GM21360 (cell line): ENCODE data around the gene BCAS3.
A peak's percentile ranks its signal among the peaks of the same experiment; 100 is the strongest.
"Not testable (repeated sequence)": the region's sequence is repeated elsewhere in the genome, so short reads cannot be mapped to it uniquely, and the experiment has no call there.

Experiments used
- ATAC-seq: cut with Tn5 transposase; IDR thresholded peaks from one replicate; pipeline ENCODE4 v1.9.1; 2021; ENCODE audit warnings: mild to moderate bottlenecking, moderate library complexity; ENCODE audit not compliant: unreplicated experiment

BCAS3 gene

DNA sequence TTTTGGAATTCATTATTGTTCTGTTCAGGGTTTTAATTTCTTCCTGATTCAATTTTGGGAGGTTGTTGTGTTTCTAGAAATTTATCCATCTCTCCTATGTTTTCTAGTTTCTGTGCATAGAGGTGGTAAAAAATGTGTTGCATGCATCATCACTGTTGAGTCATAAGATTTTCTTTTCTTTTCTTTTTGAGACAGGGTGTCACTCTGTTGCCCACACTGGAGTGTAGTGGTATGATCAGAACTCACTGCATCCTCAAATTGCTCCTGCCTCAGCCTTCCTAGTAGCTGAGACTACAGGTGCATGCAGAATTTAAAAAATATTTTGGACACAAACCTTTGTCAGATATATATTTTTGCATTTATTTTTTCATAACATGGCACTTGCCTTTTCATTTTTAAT, 184.8 kb downstream of the BCAS3 start:
- no peak for ATAC-seq

DNA sequence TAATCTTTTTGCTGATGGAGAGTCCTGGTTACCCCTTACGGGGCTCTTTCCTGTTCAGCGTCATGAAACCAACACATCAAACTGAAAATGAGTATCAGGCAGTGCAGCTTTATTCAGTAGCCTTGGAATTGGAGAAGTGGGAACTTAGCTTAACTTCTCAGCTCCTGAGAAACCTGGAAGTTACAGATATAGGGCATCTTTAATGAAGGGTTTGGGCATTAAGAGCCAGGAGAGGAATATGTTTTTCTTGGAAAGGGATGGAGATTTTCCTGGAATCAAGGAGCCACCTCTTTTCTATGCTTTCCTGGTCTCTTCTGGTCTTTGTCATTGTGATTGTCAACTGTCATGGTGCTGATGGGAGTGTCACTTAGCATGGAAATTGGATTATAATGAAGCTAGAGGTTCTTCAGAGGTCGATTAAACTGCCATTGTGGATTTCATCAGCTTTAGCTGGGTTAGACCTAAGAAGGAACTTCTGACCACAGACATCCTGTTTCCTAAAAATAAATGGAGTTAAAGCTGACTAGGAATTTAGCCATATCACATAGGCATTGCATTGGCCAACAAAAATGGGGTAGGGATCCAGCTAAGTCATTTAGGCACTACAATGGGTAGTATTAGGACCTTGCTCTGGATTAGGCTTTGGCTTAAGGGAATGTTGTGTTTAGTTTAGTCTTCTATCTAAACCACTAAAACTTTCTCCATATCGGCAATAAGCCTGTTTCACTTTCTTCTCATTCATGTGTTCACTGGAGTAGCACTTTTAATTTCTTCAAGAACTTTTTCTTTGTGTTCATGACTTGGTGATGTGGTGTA, 186.4 kb downstream of the BCAS3 start:
- peak; percentile 59 for ATAC-seq

DNA sequence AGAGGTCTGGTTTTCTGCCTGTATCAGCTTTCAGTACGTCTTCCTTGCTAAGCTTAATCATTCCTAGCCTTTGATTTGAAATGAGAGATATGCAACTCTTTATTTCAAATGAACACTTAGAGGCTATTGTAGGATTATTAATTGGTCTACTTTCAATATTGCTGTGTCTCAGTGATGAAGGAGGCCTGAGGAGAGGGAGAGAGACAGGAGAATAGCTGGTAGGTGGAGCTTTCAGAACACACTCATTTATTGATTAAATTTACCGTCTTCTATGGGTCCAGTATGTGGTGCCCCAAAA, 187.0 kb downstream of the BCAS3 start:
- ATAC-seq, result peak; percentile 15

DNA sequence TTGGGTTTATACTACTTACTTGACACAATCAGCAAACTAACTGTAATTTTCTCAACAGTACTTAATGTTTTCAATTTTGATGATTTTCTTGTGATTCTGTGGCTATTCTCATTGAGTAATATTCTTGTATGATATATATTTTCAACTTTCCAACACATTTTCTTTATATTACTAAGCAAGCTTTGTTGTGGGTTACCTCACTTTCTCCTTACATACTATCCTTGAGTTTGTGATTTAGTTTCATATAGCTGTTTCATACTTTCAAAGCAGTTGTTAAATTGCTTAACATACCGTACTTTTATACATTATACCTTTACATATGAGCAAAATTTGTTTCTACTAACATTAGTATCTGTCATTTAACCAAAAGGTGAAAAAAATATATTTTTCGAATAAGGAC, 197.1 kb downstream of the BCAS3 start:
- ATAC-seq, result no peak

DNA sequence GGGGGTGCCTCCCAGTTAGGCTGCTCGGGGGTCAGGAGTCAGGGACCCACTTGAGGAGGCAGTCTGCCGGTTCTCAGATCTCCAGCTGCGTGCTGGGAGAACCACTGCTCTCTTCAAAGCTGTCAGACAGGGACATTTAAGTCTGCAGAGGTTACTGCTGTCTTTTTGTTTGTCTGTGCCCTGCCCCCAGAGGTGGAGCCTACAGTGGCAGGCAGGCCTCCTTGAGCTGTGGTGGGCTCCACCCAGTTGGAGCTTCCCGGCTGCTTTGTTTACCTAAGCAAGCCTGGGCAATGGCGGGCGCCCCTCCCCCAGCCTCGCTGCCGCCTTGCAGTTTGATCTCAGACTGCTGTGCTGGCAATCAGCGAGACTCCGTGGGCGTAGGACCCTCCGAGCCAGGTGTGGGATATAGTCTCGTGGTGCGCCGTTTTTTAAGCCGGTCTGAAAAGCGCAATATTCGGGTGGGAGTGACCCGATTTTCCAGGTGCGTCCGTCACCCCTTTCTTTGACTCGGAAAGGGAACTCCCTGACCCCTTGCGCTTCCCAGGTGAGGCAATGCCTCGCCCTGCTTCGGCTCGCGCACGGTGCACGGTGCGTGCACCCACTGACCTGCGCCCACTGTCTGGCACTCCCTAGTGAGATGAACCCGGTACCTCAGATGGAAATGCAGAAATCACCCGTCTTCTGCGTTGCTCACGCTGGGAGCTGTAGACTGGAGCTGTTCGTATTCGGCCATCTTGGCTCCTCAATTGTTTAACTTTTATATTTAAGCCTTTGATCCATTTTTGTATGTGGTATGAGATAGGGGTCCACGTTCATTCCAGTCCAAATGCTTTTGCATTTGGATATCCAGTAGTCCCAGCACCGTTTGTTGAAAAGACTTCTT, 209.3 kb downstream of the BCAS3 start:
- ATAC-seq, result not testable (repeated sequence)

DNA sequence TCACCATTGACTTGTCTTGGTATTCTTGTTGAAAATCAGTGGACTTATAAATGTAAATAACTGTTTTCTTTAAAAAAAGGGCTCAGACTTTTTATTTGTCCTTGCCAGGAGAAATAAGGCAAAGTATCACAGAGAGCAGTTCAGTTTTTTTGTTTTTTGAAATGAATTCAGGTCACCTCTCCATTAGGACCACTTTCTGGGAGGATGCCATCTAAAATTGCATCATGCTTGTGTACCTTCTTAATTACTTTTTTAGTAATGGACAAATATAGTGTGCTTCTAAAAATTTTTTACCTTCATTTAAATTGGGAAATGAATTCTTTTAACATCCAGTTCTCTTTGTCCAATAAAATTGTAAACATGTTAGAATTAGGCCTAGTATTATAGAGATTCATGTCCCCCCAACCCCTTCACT, 210.0 kb downstream of the BCAS3 start:
- ATAC-seq, result no peak

DNA sequence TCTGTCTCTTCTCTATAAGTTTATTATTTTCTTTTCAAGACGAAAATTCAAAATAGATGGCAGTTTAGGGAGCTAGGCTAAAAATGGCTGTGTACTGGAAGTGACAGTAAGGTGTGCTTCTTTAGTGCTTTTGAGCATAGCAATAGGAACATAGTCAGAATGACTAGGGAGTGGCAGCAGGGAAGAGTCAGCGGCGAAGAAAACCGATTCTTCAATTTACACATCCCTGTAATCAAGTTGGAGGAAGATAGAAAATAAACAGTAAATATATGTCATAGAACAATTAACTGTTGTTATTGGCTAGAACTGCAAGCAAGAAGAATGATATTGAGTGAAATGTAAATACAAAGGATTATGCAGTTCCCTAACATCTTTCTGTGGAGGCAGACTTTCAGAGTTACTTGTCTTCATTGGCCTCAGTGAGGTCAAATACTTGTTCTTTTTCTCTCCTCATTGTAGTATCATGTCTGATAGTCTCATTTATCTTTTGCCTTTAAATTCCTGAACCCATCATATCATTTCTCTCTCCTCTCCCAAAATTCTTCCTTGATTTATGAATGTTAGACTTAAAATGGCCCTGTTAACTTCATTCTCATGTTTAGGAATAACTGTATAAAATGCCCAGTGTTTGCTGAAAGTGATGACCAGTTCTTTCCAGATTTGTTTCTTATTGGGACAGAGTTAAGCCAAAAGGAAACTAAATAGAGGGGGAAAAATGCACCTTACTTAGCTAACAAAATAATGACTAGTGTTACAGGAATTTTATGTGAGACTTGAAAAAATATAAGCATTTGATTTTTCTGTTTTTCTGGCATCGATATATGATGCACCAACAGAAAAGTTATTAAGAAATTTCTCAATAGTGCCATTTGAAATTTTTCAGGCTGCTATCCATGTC, 211.4 kb downstream of the BCAS3 start:
- ATAC-seq, result no peak

DNA sequence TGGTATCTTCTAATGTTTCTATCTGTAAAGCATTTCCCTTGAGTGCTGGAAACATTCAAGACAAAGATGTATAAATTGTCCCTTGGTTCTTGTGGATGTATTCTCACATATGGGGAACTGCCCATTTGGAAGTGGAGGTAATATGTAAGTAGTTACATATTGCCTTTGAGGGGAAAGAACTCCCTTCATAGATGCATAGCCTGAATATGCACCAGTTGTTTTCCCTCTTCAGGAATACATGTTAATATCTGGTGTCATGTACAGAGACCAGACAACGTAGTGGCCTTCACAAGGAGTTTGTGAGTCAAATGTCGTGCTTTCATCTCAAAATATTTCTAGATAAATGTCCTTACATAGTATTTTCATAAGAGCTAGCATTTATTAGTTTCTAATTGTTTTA, 213.5 kb downstream of the BCAS3 start:
- no peak for ATAC-seq

DNA sequence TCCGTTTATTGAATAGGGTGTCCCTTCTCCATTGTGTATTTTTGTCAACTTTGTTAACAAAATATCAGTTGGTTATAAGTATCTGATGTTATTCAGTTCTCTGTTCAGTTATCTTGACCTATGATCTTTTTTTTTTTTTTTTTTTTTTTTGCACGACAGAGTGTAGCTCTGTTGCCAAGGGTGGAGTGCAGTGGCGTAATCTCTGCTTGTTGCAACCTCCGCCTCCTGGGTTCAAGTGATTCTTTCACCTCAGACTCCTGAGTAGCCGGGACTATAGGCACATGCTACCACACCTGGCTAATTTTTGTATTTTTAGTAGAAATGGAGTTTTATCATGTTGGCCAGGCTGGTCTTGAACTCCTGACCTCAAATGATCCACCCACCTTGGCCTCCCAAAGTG, 215.8 kb downstream of the BCAS3 start:
- ATAC-seq, result no peak

DNA sequence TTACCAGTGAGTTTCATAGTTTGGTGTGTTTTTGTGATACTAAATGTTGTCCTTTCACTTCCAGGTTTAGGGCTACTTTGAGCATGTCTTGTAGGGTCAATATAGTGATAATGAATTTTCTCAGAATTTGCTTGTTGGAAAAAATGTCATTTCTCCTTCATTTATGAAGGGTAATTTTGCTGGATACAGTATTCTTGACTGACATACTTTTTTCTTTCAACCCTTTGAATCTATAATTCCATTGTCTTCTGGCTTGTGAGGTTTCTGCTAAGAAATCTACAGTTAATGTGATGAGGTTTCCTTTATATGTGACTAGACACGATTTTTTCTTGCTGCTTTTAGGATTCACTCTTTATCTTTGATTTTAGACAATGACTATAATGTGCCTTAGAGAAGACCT, 219.3 kb downstream of the BCAS3 start:
- ATAC-seq, result no peak

DNA sequence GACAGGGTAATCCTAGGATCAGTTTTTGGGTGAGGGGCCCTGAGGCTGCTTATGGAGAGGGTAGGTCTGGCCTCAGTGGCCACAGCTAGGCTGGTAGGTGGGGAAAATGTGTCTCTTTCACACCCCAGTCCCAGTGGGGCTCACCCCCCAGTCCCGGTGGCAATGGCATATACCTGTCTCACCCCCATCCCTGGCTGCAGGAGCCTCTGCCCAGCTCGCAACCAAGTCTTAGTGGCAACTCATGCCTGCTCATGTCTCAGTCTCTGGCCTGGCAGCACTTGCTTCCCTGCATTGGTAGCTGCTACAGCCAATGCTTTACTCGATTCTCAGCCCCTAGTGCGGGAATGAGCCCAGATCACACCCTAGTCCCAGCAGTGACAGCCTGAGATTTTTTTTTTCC, 221.5 kb downstream of the BCAS3 start:
- ATAC-seq, result no peak

DNA sequence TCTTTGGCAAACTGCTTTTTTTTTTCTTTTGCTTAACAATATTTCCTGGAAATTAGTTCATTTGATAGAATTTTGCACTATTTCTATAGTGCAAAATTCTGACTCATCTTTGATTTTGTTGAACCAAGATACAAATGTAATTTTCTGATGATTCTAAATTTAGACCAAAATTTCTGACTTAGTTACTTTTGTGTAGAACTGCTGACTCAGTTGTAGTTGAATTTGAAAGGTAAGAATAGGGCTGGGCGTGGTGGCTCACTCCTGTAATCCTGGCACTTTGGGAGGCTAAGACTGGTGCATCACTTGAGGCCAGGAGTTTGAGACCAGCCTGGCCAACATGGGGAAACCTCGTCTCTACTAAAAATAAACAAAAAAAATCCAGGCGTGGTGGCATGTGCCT, 223.0 kb downstream of the BCAS3 start:
- no peak for ATAC-seq

DNA sequence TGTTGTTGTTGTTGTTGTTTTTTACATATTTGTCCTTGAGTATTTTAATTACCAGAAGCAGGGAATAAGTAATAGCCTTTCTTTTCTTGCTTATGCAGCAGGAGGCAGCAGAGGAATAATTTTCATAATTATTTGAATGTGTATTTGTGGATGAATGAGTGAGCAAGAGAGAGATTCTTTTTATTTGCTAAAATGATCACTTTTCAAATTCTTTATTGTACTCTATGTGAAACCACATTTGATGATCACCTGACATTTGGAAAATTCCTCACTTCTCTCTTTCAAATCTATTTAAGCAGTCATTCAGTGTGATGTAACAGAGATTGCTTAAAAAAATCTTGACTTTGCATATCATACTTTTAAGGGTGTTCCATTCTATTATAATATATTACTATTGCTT, 223.6 kb downstream of the BCAS3 start:
- no peak for ATAC-seq

DNA sequence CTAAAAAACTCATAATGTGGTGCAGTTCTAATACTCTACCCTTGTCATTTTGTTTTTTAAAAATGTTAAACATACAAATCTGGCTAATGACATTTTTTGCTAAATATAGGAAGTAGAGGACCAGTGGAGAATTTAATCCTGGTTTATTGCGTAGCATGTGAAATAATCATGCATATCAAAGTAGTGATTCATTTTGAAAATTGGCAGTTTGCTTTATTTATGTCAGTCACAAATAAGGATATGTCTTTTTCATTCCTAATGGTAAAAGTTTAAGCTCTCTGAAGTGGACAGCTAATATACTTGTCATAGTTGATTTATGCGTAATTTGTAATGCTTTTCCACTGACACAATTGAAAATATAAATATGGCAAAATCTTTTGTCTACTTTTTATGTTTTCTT, 224.2 kb downstream of the BCAS3 start:
- ATAC-seq, result no peak

DNA sequence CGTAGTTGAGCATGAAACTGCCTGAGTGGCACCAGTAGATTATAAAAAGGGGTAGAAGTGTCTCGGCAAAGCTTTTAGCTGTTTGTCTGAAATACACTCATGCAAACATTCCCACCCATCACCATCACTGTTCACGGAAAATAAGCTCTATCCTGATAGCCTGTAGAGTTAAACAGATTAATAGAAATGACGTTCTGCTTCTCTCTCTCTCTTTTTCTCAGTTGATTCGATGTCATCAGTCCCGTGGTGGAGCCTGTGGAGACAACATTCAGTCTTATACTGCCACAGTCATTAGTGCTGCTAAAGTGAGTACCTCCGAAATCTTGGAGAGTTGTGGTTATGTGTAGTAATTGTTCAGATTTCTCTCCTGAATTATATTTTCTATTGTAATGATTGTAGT, 224.7 kb downstream of the BCAS3 start:
- ATAC-seq, result no peak

DNA sequence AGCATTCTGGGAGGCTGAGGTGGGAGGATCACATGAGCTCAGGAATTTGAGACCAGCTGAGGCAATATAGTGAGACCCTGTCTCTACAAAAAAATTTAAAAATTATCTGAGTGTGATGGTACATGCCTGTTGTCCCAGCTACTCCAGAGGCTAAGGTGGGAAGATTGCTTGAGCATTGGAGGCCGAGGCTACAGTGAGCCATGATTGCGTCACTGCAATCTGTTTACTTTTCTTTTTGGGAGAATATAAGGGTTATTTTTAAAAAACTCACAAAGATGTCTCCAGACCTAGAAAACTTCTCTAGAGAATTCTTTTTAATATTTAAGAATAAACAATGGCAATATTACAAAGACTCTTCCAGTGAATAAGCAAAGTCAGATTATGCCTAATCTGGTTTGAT, 226.9 kb downstream of the BCAS3 start:
- no peak for ATAC-seq

DNA sequence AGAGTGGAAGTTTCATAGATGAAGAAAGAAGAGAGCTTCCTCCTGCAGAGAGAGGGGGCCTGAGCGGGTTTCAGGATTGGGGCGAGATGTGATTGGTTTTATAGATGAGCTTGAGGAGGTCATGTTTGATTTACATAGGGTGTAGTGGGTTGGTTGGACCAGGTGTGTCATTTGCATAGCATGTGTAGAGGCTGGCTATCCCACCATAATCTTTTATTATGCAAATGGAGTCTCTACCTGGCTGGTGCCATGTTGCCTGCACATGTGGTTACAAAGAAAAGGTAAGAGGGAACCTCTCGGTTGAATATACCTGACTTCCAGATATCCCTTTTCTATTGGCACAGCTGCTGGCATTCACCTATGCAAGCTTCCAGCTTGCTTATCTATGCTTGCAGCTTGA, 228.1 kb downstream of the BCAS3 start:
- ATAC-seq, result no peak

DNA sequence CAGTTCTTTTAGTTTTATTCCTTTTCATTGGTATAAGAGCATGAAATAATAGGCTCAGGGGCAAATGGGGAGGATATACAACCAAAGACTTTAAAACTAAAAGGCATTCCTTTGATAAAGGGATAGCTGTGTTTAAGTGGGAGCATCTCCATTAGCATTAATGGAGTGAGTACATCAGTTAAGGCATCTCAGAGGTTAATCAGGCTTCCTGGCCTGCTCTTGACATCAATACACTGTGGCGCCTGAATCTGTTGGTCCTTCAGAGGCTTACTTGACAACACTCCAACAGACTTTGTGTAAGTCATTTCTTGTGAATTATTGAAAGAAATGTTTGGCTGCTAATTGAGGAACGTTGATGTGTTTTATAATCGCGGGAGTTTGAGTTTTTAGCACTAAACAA, 230.7 kb downstream of the BCAS3 start:
- no peak for ATAC-seq

DNA sequence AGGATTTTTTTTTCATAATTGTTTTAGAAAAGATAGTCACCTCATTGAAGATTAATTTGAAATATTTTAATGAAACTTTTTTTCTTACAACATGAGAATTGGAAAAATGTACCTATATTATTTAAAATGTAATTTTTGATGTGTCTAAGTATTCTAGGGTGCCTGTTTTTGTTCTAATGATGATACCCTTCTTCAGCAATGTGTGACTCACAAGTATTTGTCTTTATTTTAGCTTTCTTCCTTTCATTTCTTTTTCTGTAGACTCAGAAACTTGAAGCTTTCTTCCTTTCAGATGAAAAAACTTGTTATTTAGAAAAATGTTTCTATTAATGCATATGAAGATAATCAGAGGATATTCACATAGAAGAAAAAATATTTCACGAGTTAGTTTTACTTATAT, 231.8 kb downstream of the BCAS3 start:
- no peak for ATAC-seq

DNA sequence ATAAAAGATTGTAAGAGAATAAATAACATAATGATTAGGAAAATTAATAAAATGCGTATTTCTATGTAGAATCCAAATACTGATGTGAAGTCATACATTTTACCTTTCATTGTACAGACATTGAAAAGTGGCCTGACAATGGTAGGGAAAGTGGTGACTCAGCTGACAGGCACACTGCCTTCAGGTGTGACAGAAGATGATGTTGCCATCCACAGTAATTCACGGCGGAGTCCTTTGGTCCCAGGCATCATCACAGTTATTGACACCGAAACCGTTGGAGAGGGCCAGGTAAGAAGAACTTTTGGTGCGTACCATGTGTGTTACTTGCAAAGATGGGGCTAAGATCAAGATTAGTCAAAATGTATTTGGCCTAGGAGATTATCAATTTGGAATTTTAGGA, 232.8 kb downstream of the BCAS3 start:
- ATAC-seq, result no peak

DNA sequence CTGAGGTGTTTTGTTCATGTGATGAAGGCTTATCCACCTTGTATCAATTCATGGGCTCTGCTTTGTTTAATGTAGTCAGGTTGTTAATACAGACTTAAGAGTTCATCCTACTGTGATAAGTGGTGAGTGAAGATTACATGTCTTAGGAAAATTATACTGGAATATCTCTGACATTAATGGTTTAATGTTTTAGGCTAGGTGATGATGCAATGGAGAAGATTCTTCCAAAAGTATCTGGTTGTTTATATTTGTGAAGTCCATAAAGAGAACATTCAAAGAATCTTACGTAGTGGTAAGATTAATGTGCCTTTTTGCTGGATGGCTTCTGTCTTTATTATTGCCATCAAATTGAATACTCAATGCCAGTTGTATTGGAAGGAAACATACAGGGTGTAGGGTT, 236.4 kb downstream of the BCAS3 start:
- ATAC-seq, result no peak
